Cardiac fibroblast (primary cell): ENCODE measurements around the gene EWSR1.

ENCODE experiments used
- DNase-seq, 2 donors: peaks; one replicate each; pipeline versions ENCODE4 v3.0.0 to v3.0.0-alpha.2; 2010; ENCODE audit warnings: low read depth in 2 of 2
- H3K4me3 ChIP-seq, 2 donors: replicated peaks in 1 of 2; 1 replicate in 1 of 2; 2 replicates in 1 of 2; pipeline ENCODE4 v1.5.1; 2011; ENCODE audit warnings: low read depth in 2 of 2, low read length in 2 of 2, mild to moderate bottlenecking in 2 of 2, moderate library complexity in 1 of 2
- TF ChIP-seq, protein P1 (sequence below): IDR thresholded peaks from one replicate; pipeline ENCODE4 v1.5.1; 2011; ENCODE audit warnings: low read depth, mild to moderate bottlenecking, low read length, inconsistent platforms

EWSR1 gene

DNA sequence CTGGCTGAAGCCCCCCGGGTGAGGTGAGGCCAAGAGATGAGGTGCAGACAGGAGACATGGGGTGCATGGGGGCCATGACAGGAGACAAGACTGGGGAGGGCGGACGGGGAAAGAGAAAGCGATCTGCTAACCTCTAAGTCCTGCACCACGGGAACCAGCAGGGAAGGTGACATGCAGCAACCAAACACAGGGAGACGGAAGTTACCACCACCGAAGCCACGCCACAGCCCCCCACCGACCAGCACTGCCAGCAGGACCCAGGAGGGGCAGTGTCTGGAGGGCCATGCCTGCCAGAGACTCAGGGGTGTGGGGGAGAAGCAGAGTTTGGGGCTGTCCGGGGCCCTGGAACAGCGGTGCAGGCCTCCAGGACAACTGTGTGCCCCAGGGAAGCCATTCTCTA, 61.5 kb downstream of the EWSR1 start:
- no peak overlapping the region for H3K4me3 ChIP-seq
- no peak for DNase-seq
- TF ChIP-seq, protein P1, sequence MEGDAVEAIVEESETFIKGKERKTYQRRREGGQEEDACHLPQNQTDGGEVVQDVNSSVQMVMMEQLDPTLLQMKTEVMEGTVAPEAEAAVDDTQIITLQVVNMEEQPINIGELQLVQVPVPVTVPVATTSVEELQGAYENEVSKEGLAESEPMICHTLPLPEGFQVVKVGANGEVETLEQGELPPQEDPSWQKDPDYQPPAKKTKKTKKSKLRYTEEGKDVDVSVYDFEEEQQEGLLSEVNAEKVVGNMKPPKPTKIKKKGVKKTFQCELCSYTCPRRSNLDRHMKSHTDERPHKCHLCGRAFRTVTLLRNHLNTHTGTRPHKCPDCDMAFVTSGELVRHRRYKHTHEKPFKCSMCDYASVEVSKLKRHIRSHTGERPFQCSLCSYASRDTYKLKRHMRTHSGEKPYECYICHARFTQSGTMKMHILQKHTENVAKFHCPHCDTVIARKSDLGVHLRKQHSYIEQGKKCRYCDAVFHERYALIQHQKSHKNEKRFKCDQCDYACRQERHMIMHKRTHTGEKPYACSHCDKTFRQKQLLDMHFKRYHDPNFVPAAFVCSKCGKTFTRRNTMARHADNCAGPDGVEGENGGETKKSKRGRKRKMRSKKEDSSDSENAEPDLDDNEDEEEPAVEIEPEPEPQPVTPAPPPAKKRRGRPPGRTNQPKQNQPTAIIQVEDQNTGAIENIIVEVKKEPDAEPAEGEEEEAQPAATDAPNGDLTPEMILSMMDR, result no peak

DNA sequence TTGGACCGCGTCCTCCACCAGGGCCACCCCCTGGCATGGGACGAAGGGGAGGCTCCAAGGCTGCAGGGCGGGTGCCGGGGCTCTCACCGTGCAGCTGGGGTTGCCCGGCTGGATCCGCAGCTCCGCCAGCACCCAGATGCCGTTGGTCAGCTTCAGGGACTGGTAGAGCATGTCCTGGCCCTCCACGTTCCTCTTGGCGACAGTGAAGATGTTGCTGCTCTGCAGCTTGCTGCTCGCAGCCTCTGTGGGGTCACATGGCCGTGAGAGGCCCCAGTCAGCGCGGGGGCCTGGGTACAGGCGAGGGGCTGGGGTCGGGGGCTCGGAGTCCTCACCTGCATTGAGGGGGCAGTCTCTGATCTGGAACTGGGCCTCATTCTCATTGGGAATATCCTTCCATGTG, 62.2 kb downstream of the EWSR1 start:
- no peak for DNase-seq
- no peak overlapping the region for H3K4me3 ChIP-seq
- TF ChIP-seq, protein P1, result no peak

DNA sequence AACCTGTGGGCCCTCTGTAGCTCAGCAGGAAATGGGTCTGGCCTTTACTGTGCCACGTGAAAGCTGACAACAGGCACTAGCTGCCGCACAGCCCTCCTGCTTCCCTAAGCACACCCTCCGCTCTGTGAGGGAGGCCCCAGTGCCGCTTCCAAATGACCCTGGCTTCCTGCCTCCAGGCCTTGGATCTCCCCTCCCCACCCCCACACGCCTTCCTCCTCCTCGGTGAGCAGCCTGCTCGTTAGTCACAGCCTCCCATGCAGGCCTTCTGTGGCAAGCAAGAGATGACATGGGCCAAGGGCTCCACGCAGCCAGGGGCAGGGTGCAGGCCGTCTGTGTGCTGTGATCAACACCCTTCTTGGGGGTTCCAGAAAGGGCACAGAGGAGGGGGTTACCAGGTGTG, 62.7 kb downstream of the EWSR1 start:
- DNase-seq, result peak; percentile 57 to 79

DNA sequence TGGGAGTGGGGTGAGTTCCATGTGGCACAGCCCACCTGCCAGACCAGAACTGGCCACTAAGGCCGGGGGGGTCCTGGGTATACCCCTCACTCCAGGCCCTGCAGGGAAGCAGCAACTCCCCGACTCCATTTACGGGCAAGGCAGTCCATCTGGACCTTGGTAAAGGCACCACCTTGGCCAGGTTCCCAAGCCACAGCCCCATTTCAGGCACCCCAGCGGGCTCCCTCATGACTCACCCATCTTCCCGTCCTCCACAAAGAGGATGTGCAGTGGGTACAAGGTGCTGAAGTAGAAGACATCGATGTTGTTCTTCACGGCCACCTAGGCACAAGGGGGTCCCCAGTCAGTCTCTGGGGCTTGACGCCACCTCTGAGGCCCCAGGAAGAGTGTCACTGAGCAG, 63.1 kb downstream of the EWSR1 start:
- no peak overlapping the region for H3K4me3 ChIP-seq
- DNase-seq, result no peak
- TF ChIP-seq, protein P1, result no peak

More for the DNA sequence above, 62.7 kb downstream of the EWSR1 start:
- H3K4me3 ChIP-seq, result no peak overlapping the region
- TF ChIP-seq, protein P1, result no peak

DNA sequence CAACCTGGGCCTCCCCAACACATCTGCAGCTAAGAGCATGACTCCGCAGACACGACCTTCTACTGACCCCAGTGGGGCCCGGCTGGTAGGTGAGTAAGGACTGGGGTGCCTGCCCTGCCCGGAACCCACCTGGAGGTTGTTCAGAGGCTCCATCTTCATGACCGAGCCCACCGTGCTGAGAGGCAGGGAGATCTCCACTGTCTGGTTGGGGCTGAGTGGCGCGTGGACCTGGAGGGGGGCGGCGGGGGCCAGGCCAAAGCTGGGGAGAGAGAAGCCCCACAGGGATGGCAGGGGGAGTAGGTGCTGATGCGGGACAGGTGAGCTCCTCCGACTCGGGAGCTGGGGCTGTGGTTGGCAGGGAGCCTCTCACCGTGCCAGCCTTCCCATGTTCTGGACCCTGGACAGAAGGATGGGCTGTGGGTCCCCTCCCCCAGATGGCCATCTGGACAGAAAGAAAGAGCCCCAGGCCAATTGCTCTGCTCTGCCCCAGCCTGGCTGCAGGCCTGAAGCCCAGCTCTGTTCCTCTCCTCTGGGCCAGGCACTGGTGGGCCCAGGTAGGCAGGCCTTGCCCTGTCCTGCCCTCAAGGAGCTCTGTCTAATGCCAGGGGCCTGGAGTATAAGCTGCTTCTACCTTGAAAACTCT, 63.7 kb downstream of the EWSR1 start:
- TF ChIP-seq, protein P1, result no peak
- no peak for DNase-seq

DNA sequence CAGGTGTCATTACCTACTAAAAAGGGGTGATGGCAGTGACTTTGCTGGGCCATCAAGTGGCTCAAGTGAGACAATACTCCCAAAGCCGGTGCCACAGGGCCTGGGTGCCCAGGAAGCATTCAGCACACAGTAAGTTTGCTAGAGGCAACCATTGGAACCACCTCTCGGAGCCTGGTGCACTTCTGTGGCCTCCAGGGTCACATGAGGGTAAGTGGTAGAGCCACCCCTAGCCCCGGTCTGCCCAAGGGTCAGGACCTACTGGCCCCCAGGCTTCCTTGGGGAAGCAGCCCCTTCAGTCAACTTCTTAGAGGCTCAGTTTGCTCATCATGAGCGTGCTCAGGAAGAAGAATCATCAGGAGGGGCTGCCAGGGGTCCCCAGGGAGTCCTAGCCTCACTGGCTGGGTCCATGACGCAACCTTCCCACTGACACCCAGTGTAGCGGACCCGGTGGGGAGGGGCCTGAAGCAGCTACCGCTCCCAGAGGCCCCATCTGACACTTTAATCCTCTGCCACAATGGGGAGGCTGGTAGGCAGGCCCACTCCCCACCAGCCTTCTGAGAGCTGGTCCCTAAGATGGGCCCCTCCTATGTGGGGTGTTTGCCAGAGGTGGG, 64.9 kb downstream of the EWSR1 start:
- TF ChIP-seq, protein P1, result no peak
- DNase-seq, result no peak
- no peak overlapping the region for H3K4me3 ChIP-seq

More for the DNA sequence above, 63.7 kb downstream of the EWSR1 start:
- no peak overlapping the region for H3K4me3 ChIP-seq

DNA sequence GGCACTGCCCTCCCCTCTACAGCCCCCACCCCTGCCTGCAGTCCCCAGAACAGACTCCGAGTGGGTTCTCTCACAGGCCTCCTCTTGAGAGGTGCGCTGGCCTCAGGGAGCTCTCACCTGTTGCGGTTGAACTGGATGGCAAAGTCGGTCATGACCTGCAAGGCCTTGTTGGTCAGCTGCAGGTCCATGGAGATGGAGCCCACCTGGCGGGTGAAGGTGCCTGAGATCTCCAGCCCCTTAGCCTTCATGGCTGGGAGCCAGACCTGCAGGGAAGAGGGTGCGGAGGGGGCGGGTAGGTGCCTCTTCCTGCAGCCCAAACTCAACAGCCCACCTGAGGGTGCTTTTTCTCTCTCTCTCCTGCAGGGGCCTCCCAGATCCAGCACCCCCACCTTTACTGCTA, 66.1 kb downstream of the EWSR1 start:
- TF ChIP-seq, protein P1, result no peak
- no peak for DNase-seq
- no peak overlapping the region for H3K4me3 ChIP-seq
